K562 (cell line): ENCODE results near the gene LDAF1. TPM values are rescaled to one million over a fixed set of nuclear protein-coding genes. Genes with fewer than 3 reads are reported as not detected.

Experiments used
- ATF4 ChIP-seq: fragments of 450-650 bp; formaldehyde crosslinking; IDR thresholded peaks from 2 replicates; pipeline ENCODE4 v1.4.0; 2022; ENCODE audit warnings: mild to moderate bottlenecking, moderate library complexity
- BHLHE40 ChIP-seq: IDR thresholded peaks from 2 replicates; pipeline ENCODE4 v1.6.1; 2011; ENCODE audit warnings: low read length, improper control_type of control experiment
- KHSRP ChIP-seq: fragments of 450-650 bp; IDR thresholded peaks from 2 replicates; pipeline ENCODE4 v1.6.1; 2017
- MLX ChIP-seq, 2 experiments: fragments of 450-650 bp in 1 of 2; sonication (generic) in 1 of 2; formaldehyde crosslinking; conservative IDR thresholded peaks; 2 replicates each; pipeline versions ENCODE4 v1.4.0 to v1.8.1; 2020 to 2022; ENCODE audit warnings: mild to moderate bottlenecking in 1 of 2, missing genetic modification reagents in 1 of 2
- MTA1 ChIP-seq: fragments of 450-650 bp; IDR thresholded peaks from 2 replicates; pipeline ENCODE4 v1.6.1; 2017; ENCODE audit warnings: borderline replicate concordance
- NCOA4 ChIP-seq: fragments of 450-650 bp; IDR thresholded peaks from 2 replicates; pipeline ENCODE4 v1.6.1; 2018; ENCODE audit warnings: mild to moderate bottlenecking; ENCODE audit not compliant: partially characterized antibody
- OTX1 ChIP-seq: fragments of 450-650 bp; formaldehyde crosslinking; IDR thresholded peaks from 2 replicates; pipeline ENCODE4 v1.4.0; 2022; ENCODE audit warnings: mild to moderate bottlenecking
- PBX2 ChIP-seq, 2 experiments: IDR thresholded peaks in 1 of 2; conservative IDR thresholded peaks in 1 of 2; 2 replicates each; pipeline ENCODE4 v1.6.1; 2016; ENCODE audit warnings: low read depth in 2 of 2, mild to moderate bottlenecking in 1 of 2, missing compliant biosample characterization in 1 of 2, missing genetic modification characterization in 1 of 2, moderate library complexity in 1 of 2
- RERE ChIP-seq: sonication (generic); formaldehyde crosslinking; IDR thresholded peaks from 2 replicates; pipeline ENCODE4 v1.8.0; 2023; ENCODE audit warnings: missing genetic modification reagents, mild to moderate bottlenecking, borderline replicate concordance
- SMAD4 ChIP-seq: fragments of 250-450 bp; sonication (Bioruptor Pico); conservative IDR thresholded peaks from 2 replicates; pipeline ENCODE4 v1.8.0; 2021; ENCODE audit warnings: inconsistent platforms, mild to moderate bottlenecking, moderate library complexity
- ZBTB49 ChIP-seq: sonication (generic); formaldehyde crosslinking; IDR thresholded peaks from 2 replicates; pipeline ENCODE4 v1.8.0; 2022; ENCODE audit warnings: missing genetic modification reagents, mild to moderate bottlenecking, borderline replicate concordance
- ZNF583 ChIP-seq: fragments of 250-450 bp; sonication (Bioruptor Pico); IDR thresholded peaks from 2 replicates; pipeline ENCODE4 v1.4.0; 2020
- ZNF75A ChIP-seq: fragments of 450-650 bp; formaldehyde crosslinking; IDR thresholded peaks from 2 replicates; pipeline ENCODE4 v1.4.0; 2020; ENCODE audit warnings: mild to moderate bottlenecking
- polyA plus RNA-seq, 8 experiments: library from polyadenylated mRNA; depleted of rRNA in 4 of 8; stranded (reverse) in 5 of 8; unstranded in 3 of 8; fragments of >200 nt; fragmentation: Nextera tagmentation in 2 of 8; fragmentation: Illumina TruSeq in 1 of 8; extraction: Ambion mirVana in 2 of 8; extraction: Trizol in 1 of 8; gene quantifications; 2 replicates each; pipeline versions ENCODE4 v1.2.1 to v1.2.3, GENCODE V29; 2011 to 2014; ENCODE audit warnings: inconsistent platforms in 1 of 8, missing spikeins in 1 of 8
- total RNA-seq, 7 experiments: library from RNA; depleted of rRNA in 6 of 7; stranded (reverse); fragments of >200 nt in 6 of 7; fragmentation: Illumina TruSeq in 2 of 7; extraction: Trizol in 2 of 7; gene quantifications; 2 replicates each; pipeline versions ENCODE4 v1.2.1 to v1.2.3, GENCODE V29; 2011 to 2021; ENCODE audit warnings: low replicate concordance in 1 of 7

The LDAF1 gene
- total and polyA plus RNA-seq, 9 of the 15 experiments (the other 6 are each of a cell fraction or from before 2014, with no cell fraction given) = 7.0 to 20.1 (median 12.5) TPM

GRCh38 chr16:21167360-21167759 is 8.9 kb downstream of the LDAF1 start (continued):
- TF ChIP-seq ATF4 (CRISPR knock-in tag) = no peak
- TF ChIP-seq ZNF75A (CRISPR knock-in tag) = no peak
- TF ChIP-seq MTA1 = no peak
- TF ChIP-seq PBX2 (CRISPR knock-in tag; IDR thresholded peaks at IDR 0.05; ENCODE audit: low read depth) = no peak
- no peak for TF ChIP-seq PBX2 (tag; conservative IDR thresholded peaks at IDR 0.05; ENCODE audit: low read depth)
- no peak for TF ChIP-seq OTX1 (CRISPR knock-in tag)
- TF ChIP-seq NCOA4 = no peak
- no peak for TF ChIP-seq BHLHE40
- TF ChIP-seq MLX (CRISPR knock-in tag; conservative IDR thresholded peaks at IDR 0.05) = no peak
- no peak for TF ChIP-seq SMAD4 (CRISPR knock-in tag)
- TF ChIP-seq RERE (CRISPR knock-in tag) = no peak
- TF ChIP-seq KHSRP = no peak
- TF ChIP-seq ZNF583 (CRISPR knock-in tag) = no peak
- TF ChIP-seq ZBTB49 (CRISPR knock-in tag) = no peak
- TF ChIP-seq, all 486 proteins: peak for 0
